ENCODE data around the gene IQCH. TPM values are rescaled to one million over a fixed set of nuclear protein-coding genes. Genes with fewer than 3 reads are reported as not detected.

IQCH gene
- total RNA-seq (1 to 10 TPM in 3 of 7 donors, under 1 TPM in 4; 0.56 to 10.0 (median 0.95) TPM), polyA plus RNA-seq (under 1 TPM; 0.54 to 0.78 TPM)
- long read RNA-seq, donor 1, partial matches to known transcripts = 0 of 9 reads
- long read RNA-seq, donor 1, other reads (novel, unspliced or antisense) = 9 of 9 reads
- long read RNA-seq, donor 2, partial matches to known transcripts = 0 of 6 reads
- long read RNA-seq, donor 2, other reads (novel, unspliced or antisense) = 5 of 6 reads
- long read RNA-seq, donor 3, partial matches to known transcripts = 0 of 9 reads
- long read RNA-seq, donor 3, other reads (novel, unspliced or antisense) = 9 of 9 reads

DNA sequence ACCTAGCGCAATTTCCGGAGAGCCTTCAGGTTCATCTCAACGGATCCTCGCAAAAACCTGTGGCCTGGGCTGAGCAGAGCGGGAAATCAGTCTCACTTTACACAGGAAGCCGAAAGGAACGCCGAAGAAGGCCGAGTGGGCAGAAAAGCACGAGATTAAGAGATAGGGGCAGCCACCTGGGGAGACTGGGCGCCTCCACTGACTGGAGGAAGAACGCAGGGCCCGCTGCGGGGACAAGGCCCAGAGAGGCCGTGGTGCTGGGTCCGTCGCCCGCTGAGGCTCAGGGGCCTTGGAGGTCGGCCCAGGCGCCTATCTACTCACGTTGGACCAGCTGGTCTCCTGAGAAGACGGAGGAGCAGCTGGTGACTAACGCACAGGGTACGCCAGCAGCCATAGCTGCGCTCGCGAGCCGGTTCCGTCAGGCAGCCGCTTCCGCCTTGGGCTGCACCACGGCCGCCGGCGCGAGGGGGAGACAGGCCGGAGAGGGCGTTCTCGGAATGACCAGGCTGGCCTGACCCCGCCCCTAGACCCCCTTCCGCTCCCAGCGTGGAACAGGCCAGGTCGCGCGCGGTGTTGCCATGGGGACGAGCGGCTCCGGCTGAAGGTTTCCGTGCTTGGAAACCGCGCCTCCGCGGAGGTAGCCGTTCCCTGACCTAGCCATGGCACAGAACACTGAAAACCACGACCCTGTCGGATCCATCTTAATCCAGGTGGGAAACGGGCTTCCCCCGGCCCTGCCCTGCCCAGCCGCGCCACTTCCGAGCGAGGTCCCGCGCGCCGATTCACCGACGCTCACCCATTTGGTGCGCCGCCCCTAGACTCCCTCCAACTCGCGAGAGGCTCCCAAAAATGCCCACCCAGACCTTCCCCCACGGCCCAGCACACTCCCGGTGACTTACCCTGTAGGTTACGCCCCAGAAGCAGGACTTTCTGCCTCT is at the start of gene IQCH, which contains the start of gene AAGAB:
TSS of gene IQCH (plus strand) at position 549 of the 938 bp plus-strand sequence. CDS start at position 660, 111 bp downstream.
TSS of gene AAGAB (minus strand) at position 424 of the 938 bp plus-strand sequence. CDS start at position 394, 30 bp downstream.
- TF ChIP-seq, protein P1, sequence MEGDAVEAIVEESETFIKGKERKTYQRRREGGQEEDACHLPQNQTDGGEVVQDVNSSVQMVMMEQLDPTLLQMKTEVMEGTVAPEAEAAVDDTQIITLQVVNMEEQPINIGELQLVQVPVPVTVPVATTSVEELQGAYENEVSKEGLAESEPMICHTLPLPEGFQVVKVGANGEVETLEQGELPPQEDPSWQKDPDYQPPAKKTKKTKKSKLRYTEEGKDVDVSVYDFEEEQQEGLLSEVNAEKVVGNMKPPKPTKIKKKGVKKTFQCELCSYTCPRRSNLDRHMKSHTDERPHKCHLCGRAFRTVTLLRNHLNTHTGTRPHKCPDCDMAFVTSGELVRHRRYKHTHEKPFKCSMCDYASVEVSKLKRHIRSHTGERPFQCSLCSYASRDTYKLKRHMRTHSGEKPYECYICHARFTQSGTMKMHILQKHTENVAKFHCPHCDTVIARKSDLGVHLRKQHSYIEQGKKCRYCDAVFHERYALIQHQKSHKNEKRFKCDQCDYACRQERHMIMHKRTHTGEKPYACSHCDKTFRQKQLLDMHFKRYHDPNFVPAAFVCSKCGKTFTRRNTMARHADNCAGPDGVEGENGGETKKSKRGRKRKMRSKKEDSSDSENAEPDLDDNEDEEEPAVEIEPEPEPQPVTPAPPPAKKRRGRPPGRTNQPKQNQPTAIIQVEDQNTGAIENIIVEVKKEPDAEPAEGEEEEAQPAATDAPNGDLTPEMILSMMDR (IDR thresholded peaks at IDR 0.05) = peak in 2 of 3 donors; percentile 27 to 52
- TF ChIP-seq EP300 (IDR thresholded peaks at IDR 0.05) (no peak), POLR2A (IDR thresholded peaks at IDR 0.05) (peak; percentile 44)
- DNase-seq = peak; percentile 97 to 99 (median 98)
- whole genome bisulfite sequencing, 3 donors = 0 to 1% (median 0%) methylated on average over 61 to 76 of the region's 76 CpGs
- intact Hi-C loops (cut with DNase I) = loop anchor here in 1 of 4 donors (10.0 kb wide), 1 partner anchor 190 kb away; the partner anchor contains the start of gene SMAD3
- Histone ChIP-seq H3K27me3 (no peaks in the 10 kb centered on the region), H3K27ac (peak within 1 kb of the TSS; percentile 10 to 25), H3K36me3 (no peaks in the 10 kb centered on the region), H3K9me3 (no peaks in the 10 kb centered on the region), H3K4me1 (ENCODE audit: insufficient read depth) (peaks cover 5% of the 10 kb centered on the region), H3K4me3 (peak within 1 kb of the TSS; percentile 81)

DNA sequence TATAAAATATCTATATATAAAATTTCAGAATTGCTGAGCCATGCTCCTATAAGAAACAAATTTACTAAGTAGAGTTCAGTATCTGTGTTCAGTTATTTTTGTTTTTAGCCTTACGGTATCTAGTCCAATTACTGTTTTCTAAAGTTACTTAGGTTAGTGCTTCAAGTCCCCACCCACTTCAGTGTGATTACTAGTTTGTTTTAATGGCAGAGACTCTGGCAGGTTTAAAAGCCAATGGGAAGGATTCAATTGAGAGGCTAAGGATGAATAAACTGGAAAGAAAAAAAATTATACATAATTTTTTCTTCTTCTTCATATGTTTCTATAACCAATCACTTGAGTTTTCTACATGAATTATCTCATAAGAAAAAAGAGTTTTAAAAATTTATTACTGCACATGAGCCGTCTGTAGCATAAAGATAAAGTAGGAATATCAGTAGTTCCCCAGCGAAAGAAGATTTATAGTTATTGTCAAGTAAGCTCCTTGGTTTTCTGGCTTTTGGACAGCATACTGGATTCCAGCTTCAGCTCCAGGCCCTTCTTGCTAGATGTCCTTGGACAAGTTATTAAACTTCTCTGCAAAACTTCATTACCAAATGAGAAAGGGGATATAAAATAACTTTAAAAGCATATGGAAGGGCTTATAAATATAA is 46.9 kb upstream of the IQCH start:
- Histone ChIP-seq H3K9me3 (no peaks in the 10 kb centered on the region), H3K4me3 (no peak overlapping the region), H3K27ac (no peak overlapping the region), H3K27me3 (no peaks in the 10 kb centered on the region), H3K4me1 (ENCODE audit: insufficient read depth) (no peaks in the 10 kb centered on the region), H3K36me3 (no peaks in the 10 kb centered on the region)
- intact Hi-C loops (cut with DNase I) = no loop called here
- TF ChIP-seq POLR2A (IDR thresholded peaks at IDR 0.05) (no peak), EP300 (IDR thresholded peaks at IDR 0.05) (no peak)
- TF ChIP-seq, protein P1 (IDR thresholded peaks at IDR 0.05) = no peak
- WGBS, 3 donors = 67 to 81% (median 81%) methylated on average over 3 of the region's 3 CpGs
- DNase-seq = no peak

DNA sequence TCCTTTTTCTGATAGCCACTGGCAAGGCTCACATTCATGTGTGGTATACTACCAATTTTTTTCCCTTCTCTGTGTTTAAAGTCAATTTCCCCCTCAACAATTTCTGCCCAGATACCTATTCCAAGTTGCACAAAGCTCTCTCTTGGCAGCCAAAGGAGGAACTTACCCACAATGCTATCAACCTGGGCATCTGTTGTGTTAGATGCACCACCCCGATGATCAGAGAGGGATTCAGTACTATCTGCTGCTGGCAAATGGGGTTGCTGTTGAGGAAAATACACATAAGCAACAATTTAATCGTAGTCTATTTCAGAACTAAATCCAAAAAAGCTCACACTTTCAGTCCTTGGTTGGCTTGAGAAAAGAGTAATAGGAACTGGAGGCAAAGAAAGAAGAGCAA is 46.2 kb upstream of the IQCH start:
- TF ChIP-seq EP300 (IDR thresholded peaks at IDR 0.05) (no peak), POLR2A (IDR thresholded peaks at IDR 0.05) (no peak)
- TF ChIP-seq, protein P1 (IDR thresholded peaks at IDR 0.05) = no peak
- no peaks in the 10 kb centered on the region for H3K4me1 ChIP-seq (ENCODE audit: insufficient read depth)
- no peaks in the 10 kb centered on the region for H3K36me3 ChIP-seq
- WGBS, 3 donors = 69 to 95% (median 95%) methylated on average over 2 of the region's 2 CpGs
- DNase-seq = no peak
- no peak overlapping the region for H3K27ac ChIP-seq
- no peaks in the 10 kb centered on the region for H3K9me3 ChIP-seq
- no peaks in the 10 kb centered on the region for H3K27me3 ChIP-seq
- no peak overlapping the region for H3K4me3 ChIP-seq
- intact Hi-C loops (cut with DNase I) = no loop called here
